Measurements from ENCODE around the gene AIG1. TPM values are rescaled to one million over a fixed set of nuclear protein-coding genes. Genes with fewer than 3 reads are reported as not detected.

AIG1 gene
- total RNA-seq, 1 donor from 2014 or later, result 42.6 TPM

DNA sequence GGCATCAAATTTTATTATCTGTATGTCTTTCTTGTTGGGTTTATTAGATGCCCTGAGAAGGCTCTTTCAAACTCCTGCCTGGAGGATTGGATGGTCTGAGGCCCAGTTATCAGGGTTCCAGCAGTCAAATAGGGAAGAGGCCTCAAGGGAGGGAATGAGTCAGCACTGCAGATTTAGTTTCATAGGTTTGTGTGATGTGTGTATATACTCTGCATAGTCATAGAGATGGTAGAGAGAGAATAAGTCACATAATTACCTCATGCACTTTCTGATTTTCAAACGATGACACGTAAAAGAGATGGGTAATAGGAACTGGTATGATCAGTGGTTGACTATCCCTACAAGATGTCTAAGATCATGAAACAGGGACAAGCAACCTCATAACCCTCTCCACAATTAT, 307.7 kb downstream of the AIG1 start:
- no peak for DNase-seq (ENCODE audit: low spot score)
- intact Hi-C loops (cut with DNase I), result no loop called here

GRCh38 chr6:143369971-143370370, 309.3 kb downstream of the AIG1 start:
- intact Hi-C loops (cut with DNase I), result no loop called here
- no peak for DNase-seq (ENCODE audit: low spot score)

- intact Hi-C loops (cut with DNase I), result no loop called here
- no peak for DNase-seq (ENCODE audit: low spot score)
Measured at GRCh38 chr6:143370812-143371370, 310.2 kb downstream of the AIG1 start.

DNA sequence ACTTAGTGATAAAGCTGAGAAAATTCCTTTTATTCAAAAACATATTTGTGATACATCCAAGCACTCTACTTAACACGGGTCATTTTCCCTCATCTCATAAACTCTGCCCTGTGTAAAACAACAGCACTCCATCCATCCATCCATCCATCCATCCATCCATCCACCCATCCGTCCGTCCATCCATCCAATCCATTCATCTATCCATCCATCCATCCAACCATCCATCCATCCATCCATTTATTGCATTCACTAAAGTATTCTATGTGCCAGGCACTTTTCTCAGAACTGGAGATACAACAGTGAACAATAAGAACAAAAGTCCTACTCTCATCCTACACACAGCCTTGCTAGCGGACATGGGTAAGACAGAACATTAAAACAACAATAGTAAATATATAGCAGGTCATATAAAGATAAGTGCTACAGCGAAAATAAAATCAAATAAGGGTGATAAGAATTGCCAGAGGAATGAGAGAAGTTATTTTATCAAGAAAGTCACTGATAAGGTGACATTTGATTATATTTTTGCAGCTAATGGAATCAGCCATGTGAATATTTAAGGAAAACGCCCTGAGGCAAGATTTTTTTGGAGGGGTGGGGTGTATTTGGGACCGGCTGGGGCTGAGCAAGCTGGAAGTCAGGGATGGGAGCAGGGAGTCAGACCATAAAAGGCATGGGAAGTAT, 311.7 kb downstream of the AIG1 start:
- DNase-seq (ENCODE audit: low spot score), result no peak
- intact Hi-C loops (cut with DNase I), result no loop called here

DNA sequence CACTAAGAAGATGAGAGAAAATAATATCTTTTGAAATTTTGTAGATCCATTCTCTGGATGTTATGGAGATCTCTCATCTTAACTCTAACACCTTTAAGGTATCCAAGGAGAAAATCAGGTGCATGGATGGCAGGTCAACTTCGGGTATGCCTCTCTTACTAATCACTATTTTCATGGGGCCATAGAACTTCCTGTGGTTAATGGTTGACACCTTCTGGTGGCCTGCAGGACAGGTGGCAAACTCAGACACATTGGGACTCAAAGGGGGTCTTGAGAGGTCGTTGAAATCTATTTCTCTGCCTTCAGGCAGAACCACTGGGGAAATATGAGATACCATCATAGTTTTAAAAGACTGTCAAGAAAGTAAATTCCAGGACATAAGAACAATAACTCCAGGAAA, 313.3 kb downstream of the AIG1 start:
- no peak for DNase-seq (ENCODE audit: low spot score)
- intact Hi-C loops (cut with DNase I), result no loop called here

- intact Hi-C loops (cut with DNase I), result no loop called here
- DNase-seq (ENCODE audit: low spot score), result no peak
Measured at GRCh38 chr6:143375022-143375585, 314.4 kb downstream of the AIG1 start.

DNA sequence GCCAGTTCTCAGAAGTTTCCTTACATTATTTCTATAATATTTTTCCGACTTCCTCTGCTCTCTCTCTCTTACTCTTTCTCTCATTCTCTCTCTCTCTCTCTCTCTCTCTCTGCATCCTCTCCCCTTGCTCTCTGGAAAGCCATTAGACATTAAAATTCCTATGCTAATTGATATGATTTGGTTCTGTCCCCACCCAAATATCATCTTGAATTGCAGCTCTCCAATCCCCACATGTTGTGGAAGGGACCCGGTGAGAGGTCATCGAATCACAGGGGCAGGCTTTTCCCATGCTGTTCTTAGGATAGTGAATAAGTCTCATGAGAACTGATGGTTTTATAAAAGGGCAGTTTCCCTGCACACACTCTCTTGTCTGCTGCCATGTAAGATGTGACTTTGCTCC, 315.7 kb downstream of the AIG1 start:
- intact Hi-C loops (cut with DNase I), result no loop called here
- no peak for DNase-seq (ENCODE audit: low spot score)

- no peak for DNase-seq (ENCODE audit: low spot score)
- intact Hi-C loops (cut with DNase I), result no loop called here
Measured at GRCh38 chr6:143376861-143377260, 316.2 kb downstream of the AIG1 start.

- intact Hi-C loops (cut with DNase I), result no loop called here
Measured at GRCh38 chr6:143385636-143386035, 324.9 kb downstream of the AIG1 start.

GRCh38 chr6:143390278-143390677, 329.6 kb downstream of the AIG1 start:
- intact Hi-C loops (cut with DNase I), result no loop called here
- no peak for DNase-seq (ENCODE audit: low spot score)

More at GRCh38 chr6:143385636-143386035, 324.9 kb downstream of the AIG1 start:
- DNase-seq (ENCODE audit: low spot score), result no peak

Other genes with a start within 250 kb of the AIG1 start
- gene HIVEP2, start 115.7 kb upstream of the AIG1 start, total RNA-seq, result 25.7 TPM